Neural cell (in vitro differentiated cells): ENCODE results near the gene TULP4. TPM values are rescaled to one million over a fixed set of nuclear protein-coding genes. Genes with fewer than 3 reads are reported as not detected.

Experiments used
- H2AFZ ChIP-seq: fragments of 200-600, 300-800 bp; sonication (generic), shearing (Covaris generic); 2 replicates; pipeline ENCODE4 v1.6.0; 2014; ENCODE audit warnings: low read depth, mild to moderate bottlenecking, antibody characterized with exemption, low read length, moderate library complexity
- H3F3A ChIP-seq: fragments of 200-600 bp; shearing (Covaris generic); 2 replicates; pipeline ENCODE4 v1.6.1; 2016; ENCODE audit warnings: mild to moderate bottlenecking, moderate library complexity, mixed read lengths, antibody characterized with exemption, low read length; ENCODE audit not compliant: insufficient read depth, poor library complexity, severe bottlenecking
- H3K27ac ChIP-seq: fragments of 200-600, 300-800 bp; sonication (generic), shearing (Covaris generic); 2 replicates; pipeline ENCODE4 v1.5.1; 2014; ENCODE audit warnings: mild to moderate bottlenecking, low read length, moderate library complexity
- H3K27me3 ChIP-seq: fragments of 300-800, 200-600 bp; sonication (generic), shearing (Covaris generic); 2 replicates; pipeline ENCODE4 v1.6.0; 2014; ENCODE audit warnings: mild to moderate bottlenecking, low read depth, low read length, moderate library complexity; ENCODE audit not compliant: insufficient read depth
- H3K36me3 ChIP-seq: fragments of 300-800, 200-600 bp; sonication (generic), shearing (Covaris generic); 2 replicates; pipeline ENCODE4 v1.5.1; 2014; ENCODE audit warnings: mild to moderate bottlenecking, antibody characterized with exemption, low read length, moderate library complexity; ENCODE audit not compliant: insufficient read depth
- H3K4me2 ChIP-seq: fragments of 300-800, 200-600 bp; sonication (generic), shearing (Covaris generic); 2 replicates; pipeline ENCODE4 v1.6.0; 2014; ENCODE audit warnings: mild to moderate bottlenecking, low read length
- H3K4me3 ChIP-seq: fragments of 300-800, 200-600 bp; sonication (generic), shearing (Covaris generic); 2 replicates; pipeline ENCODE4 v1.5.1; 2014; ENCODE audit warnings: mild to moderate bottlenecking, low read length, moderate library complexity
- H3K79me2 ChIP-seq: fragments of 200-600 bp; shearing (Covaris generic); replicated peaks from 2 replicates; pipeline ENCODE4 v1.6.0; 2014; ENCODE audit warnings: mild to moderate bottlenecking, low read length, moderate library complexity; ENCODE audit not compliant: insufficient read depth
- H3K9ac ChIP-seq: fragments of 300-800, 200-600 bp; sonication (generic), shearing (Covaris generic); 2 replicates; pipeline ENCODE4 v1.6.1; 2016; ENCODE audit warnings: mild to moderate bottlenecking, low read length, mixed read lengths
- H3K9me2 ChIP-seq: fragments of 200-600 bp; shearing (Covaris generic); 2 replicates; pipeline ENCODE4 v1.6.1; 2016; ENCODE audit warnings: mild to moderate bottlenecking, low read length, mixed read lengths; ENCODE audit not compliant: insufficient read depth
- H3K9me3 ChIP-seq: fragments of 200-600, 300-800 bp; sonication (generic), shearing (Covaris generic); 2 replicates; pipeline ENCODE4 v1.6.1; 2016; ENCODE audit warnings: mild to moderate bottlenecking, mixed run types, low read length, moderate library complexity, mixed read lengths
- H4K20me1 ChIP-seq: fragments of 200-600 bp; shearing (Covaris generic); 2 replicates; pipeline ENCODE4 v1.6.1; 2016; ENCODE audit warnings: mild to moderate bottlenecking, mixed run types; ENCODE audit not compliant: insufficient read depth
- EP300 ChIP-seq: fragments of 450-650 bp; conservative IDR thresholded peaks from 2 replicates; pipeline ENCODE4 v1.6.1; 2014; ENCODE audit warnings: antibody characterized with exemption, mild to moderate bottlenecking, moderate library complexity; ENCODE audit not compliant: poor library complexity, severe bottlenecking
- EZH2 ChIP-seq: fragments of 200-600, 300-800 bp; shearing (Covaris generic), sonication (generic); IDR thresholded peaks from 2 replicates; pipeline ENCODE4 v1.6.1; 2014; ENCODE audit warnings: antibody characterized with exemption, low read length, borderline replicate concordance, mild to moderate bottlenecking; ENCODE audit not compliant: insufficient read depth, poor library complexity, severe bottlenecking
- MXI1 ChIP-seq: fragments of 450-650 bp; conservative IDR thresholded peaks from 2 replicates; pipeline ENCODE4 v1.6.1; 2014; ENCODE audit warnings: antibody characterized with exemption, mild to moderate bottlenecking; ENCODE audit not compliant: poor library complexity, severe bottlenecking
- POLR2AphosphoS5 ChIP-seq: IDR thresholded peaks from 2 replicates; pipeline ENCODE4 v1.6.1; 2012
- RAD21 ChIP-seq: fragments of 450-650 bp; conservative IDR thresholded peaks from 2 replicates; pipeline ENCODE4 v1.6.1; 2014; ENCODE audit warnings: antibody characterized with exemption, mild to moderate bottlenecking, moderate library complexity
- SMC3 ChIP-seq: fragments of 450-650 bp; conservative IDR thresholded peaks from 2 replicates; pipeline ENCODE4 v1.6.1; 2014; ENCODE audit warnings: antibody characterized with exemption, mild to moderate bottlenecking, moderate library complexity; ENCODE audit not compliant: poor library complexity
- TAF1 ChIP-seq: IDR thresholded peaks from 2 replicates; pipeline ENCODE4 v1.6.1; 2012; ENCODE audit warnings: low read depth
- polyA plus RNA-seq: library from polyadenylated mRNA; depleted of rRNA; stranded (reverse); fragments of >200 nt; gene quantifications from 2 replicates; pipeline ENCODE4 v1.2.3, GENCODE V29; 2014
- TF ChIP-seq, protein P1 (sequence below): IDR thresholded peaks from 2 replicates; pipeline ENCODE4 v1.6.1; 2012; ENCODE audit warnings: borderline replicate concordance
- TF ChIP-seq, protein P2 (sequence below): fragments of 450-650 bp; IDR thresholded peaks from 2 replicates; pipeline ENCODE4 v1.5.1; 2014; ENCODE audit warnings: antibody characterized with exemption, mild to moderate bottlenecking, moderate library complexity; ENCODE audit not compliant: poor library complexity, severe bottlenecking

TULP4 gene
- polyA plus RNA-seq, 1 donor from 2014 or later: 30.6 TPM

DNA sequence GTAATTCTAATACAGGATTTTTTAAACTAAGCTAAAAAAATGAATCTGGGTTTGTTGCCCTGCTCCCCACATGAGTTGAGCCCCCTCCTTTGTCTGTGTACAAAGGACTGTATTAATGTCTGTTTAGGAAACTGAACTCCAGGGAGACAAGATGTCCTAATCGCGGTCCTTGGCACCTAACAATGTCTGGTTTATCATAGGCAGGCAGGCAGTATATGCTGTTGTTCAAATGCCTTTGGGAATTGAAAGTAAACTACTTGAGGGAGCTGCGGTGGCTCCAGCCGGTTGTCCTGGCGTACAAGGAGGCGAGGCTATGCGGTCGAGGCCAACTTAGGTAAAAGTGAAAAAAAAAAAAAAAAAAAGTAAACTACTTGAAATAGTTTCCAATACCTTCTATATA, 98.5 kb downstream of the TULP4 start:
- Histone ChIP-seq H3F3A (no peaks in the 10 kb centered on the region), H4K20me1 (no peaks in the 10 kb centered on the region), H3K36me3 (no peaks in the 10 kb centered on the region), H3K27ac (no peak overlapping the region), H3K27me3 (no peaks in the 10 kb centered on the region), H2AFZ (no peak overlapping the region), H3K9ac (no peak overlapping the region), H3K9me3 (no peaks in the 10 kb centered on the region), H3K79me2 (peaks cover 9% of the 10 kb centered on the region), H3K4me2 (no peak overlapping the region), H3K9me2 (no peaks in the 10 kb centered on the region), H3K4me3 (no peak overlapping the region)
- no peak for TF ChIP-seq EP300

DNA sequence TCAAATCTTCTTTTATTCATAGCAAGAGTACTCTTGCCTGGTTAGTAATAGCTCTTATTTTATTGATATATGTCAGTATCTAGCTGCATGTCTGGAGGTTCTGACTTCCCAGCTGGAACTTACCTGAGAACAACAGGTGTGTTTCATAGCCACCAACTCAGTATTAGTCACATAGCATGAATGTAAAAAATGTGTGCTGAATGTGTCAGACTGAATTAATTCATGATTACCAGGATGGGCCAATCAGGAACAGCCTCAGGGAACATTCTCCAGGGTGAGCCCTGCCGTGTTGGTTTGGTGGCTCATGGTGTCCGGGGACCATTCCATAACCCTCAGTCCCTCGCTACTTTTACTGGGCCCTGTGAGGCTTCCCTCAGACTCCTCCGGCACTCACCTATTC, 99.7 kb downstream of the TULP4 start:
- Histone ChIP-seq H3K27ac (no peak overlapping the region), H3K9ac (no peak overlapping the region), H3K4me3 (no peak overlapping the region), H3F3A (no peaks in the 10 kb centered on the region), H3K27me3 (no peaks in the 10 kb centered on the region), H3K36me3 (no peaks in the 10 kb centered on the region), H3K79me2 (peaks cover 9% of the 10 kb centered on the region), H2AFZ (no peak overlapping the region), H4K20me1 (no peaks in the 10 kb centered on the region), H3K9me3 (no peaks in the 10 kb centered on the region), H3K9me2 (no peaks in the 10 kb centered on the region), H3K4me2 (no peak overlapping the region)
- TF ChIP-seq TAF1: no peak
- TF ChIP-seq SMC3: no peak
- TF ChIP-seq RAD21: no peak
- TF ChIP-seq MXI1: no peak
- TF ChIP-seq, protein P1, sequence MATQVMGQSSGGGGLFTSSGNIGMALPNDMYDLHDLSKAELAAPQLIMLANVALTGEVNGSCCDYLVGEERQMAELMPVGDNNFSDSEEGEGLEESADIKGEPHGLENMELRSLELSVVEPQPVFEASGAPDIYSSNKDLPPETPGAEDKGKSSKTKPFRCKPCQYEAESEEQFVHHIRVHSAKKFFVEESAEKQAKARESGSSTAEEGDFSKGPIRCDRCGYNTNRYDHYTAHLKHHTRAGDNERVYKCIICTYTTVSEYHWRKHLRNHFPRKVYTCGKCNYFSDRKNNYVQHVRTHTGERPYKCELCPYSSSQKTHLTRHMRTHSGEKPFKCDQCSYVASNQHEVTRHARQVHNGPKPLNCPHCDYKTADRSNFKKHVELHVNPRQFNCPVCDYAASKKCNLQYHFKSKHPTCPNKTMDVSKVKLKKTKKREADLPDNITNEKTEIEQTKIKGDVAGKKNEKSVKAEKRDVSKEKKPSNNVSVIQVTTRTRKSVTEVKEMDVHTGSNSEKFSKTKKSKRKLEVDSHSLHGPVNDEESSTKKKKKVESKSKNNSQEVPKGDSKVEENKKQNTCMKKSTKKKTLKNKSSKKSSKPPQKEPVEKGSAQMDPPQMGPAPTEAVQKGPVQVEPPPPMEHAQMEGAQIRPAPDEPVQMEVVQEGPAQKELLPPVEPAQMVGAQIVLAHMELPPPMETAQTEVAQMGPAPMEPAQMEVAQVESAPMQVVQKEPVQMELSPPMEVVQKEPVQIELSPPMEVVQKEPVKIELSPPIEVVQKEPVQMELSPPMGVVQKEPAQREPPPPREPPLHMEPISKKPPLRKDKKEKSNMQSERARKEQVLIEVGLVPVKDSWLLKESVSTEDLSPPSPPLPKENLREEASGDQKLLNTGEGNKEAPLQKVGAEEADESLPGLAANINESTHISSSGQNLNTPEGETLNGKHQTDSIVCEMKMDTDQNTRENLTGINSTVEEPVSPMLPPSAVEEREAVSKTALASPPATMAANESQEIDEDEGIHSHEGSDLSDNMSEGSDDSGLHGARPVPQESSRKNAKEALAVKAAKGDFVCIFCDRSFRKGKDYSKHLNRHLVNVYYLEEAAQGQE: no peak
- TF ChIP-seq, protein P2, sequence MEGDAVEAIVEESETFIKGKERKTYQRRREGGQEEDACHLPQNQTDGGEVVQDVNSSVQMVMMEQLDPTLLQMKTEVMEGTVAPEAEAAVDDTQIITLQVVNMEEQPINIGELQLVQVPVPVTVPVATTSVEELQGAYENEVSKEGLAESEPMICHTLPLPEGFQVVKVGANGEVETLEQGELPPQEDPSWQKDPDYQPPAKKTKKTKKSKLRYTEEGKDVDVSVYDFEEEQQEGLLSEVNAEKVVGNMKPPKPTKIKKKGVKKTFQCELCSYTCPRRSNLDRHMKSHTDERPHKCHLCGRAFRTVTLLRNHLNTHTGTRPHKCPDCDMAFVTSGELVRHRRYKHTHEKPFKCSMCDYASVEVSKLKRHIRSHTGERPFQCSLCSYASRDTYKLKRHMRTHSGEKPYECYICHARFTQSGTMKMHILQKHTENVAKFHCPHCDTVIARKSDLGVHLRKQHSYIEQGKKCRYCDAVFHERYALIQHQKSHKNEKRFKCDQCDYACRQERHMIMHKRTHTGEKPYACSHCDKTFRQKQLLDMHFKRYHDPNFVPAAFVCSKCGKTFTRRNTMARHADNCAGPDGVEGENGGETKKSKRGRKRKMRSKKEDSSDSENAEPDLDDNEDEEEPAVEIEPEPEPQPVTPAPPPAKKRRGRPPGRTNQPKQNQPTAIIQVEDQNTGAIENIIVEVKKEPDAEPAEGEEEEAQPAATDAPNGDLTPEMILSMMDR: no peak
- TF ChIP-seq EP300: no peak
- TF ChIP-seq EZH2: no peak

DNA sequence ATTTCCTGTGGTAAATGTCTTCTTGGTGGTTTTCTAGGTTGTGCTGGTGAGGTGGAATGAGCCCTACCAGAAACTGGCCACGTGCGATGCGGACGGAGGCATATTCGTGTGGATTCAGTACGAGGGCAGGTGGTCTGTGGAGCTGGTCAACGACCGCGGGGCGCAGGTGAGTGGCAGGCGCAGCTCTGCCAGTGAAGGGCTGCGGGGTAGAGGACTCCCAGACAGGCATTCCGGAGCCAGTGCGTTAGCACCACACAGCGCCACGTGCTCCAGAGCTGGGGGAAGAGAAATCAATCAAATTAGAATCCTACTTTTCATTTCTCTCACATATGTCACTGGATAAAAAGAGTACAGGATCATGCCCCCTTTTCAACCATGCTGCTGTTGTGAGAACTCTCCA, 100.8 kb downstream of the TULP4 start:
- Histone ChIP-seq H3K27ac (no peak overlapping the region), H3K27me3 (no peaks in the 10 kb centered on the region), H3K9me2 (no peaks in the 10 kb centered on the region), H2AFZ (no peak overlapping the region), H3K79me2 (peaks cover 3% of the 10 kb centered on the region), H4K20me1 (no peaks in the 10 kb centered on the region), H3K4me2 (no peak overlapping the region), H3K9me3 (no peaks in the 10 kb centered on the region), H3K4me3 (no peak overlapping the region), H3K9ac (no peak overlapping the region), H3F3A (no peaks in the 10 kb centered on the region), H3K36me3 (no peaks in the 10 kb centered on the region)
- TF ChIP-seq EZH2 (no peak), EP300 (no peak), RAD21 (no peak), MXI1 (no peak), POLR2AphosphoS5 (no peak), TAF1 (no peak)
- TF ChIP-seq, protein P2: no peak
- TF ChIP-seq, protein P1: no peak
